T-helper 1 cell (primary cell): ENCODE data around the gene MAP2K7.
A peak's percentile ranks its signal among the peaks of the same experiment; 100 is the strongest.
"Not testable (repeated sequence)": the region's sequence is repeated elsewhere in the genome, so short reads cannot be mapped to it uniquely, and the experiment has no call there.

Experiments used
- DNase-seq, 5 donors: peaks; one replicate each; pipeline ENCODE4 v3.0.0-alpha.2; 2012 to 2020

The MAP2K7 gene

DNA sequence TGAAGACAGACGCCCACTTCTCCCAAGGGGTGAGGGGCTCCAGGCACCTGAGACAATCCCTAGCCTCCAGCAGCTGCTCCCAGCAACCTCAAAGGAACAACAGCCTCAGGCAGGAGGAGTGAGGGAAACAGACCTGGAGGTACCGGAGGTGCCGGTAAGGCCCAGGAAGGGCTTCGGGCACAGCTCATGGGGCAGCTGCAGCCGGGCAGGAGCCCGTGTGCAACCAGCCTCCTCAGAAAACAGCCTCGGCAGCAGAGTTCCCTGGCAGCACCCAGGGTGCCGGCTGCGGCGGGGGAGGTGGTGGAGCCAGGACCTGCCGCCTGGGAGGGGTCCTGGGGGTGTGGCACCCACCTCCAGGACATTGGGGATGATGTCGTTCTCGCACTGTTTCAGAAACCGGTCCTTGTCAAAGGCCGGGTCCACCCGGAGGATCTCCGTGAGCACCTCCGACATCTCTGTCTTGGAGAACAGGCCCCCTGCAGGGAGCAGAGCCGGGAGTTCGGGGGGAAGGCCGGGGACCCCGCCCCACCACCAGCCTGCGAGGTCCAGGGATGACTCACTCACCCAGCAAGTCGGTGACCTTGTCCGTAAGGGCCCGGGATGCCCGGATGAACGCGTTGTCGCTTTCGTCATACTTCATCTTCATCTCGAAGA is 28.7 kb downstream of the MAP2K7 start:
- DNase-seq: no peak

DNA sequence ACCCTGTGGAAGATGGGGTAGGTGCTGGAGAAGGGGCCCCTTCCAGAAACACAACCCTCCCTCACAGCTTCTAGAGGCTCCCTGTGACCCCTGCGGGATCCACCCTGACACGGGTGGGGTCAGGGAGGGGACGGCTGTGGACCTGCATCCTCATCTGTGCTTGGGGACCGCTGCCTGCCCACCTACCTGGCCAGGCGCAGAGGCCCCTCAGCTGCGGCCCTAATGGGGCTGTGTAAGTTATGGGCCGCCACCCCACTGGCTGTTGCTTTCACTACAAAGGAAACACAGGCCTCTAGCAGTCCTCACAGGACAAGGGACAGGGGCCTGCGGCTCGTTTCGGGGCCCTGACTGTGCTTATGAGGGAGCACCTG is 29.2 kb downstream of the MAP2K7 start:
- no peak for DNase-seq

DNA sequence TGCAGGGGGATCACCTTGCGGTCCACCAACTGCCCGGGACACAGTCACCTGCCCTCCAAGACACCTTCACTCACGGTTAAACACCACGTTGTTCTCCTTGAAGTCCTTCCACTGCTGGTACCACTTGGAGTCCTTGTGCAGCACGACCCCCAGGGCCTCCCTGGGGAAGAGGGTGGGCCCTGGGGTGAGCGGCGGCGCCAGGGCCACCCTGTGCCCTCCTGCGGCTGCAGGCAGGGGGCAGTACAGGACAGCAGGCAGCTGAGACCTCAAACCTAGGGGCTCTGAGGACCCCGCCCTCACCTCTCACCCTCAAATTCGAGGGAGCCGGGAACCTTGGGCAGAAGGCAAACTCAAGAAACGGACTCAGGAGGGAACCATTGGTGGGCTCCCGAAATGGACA is 29.7 kb downstream of the MAP2K7 start:
- DNase-seq: no peak

DNA sequence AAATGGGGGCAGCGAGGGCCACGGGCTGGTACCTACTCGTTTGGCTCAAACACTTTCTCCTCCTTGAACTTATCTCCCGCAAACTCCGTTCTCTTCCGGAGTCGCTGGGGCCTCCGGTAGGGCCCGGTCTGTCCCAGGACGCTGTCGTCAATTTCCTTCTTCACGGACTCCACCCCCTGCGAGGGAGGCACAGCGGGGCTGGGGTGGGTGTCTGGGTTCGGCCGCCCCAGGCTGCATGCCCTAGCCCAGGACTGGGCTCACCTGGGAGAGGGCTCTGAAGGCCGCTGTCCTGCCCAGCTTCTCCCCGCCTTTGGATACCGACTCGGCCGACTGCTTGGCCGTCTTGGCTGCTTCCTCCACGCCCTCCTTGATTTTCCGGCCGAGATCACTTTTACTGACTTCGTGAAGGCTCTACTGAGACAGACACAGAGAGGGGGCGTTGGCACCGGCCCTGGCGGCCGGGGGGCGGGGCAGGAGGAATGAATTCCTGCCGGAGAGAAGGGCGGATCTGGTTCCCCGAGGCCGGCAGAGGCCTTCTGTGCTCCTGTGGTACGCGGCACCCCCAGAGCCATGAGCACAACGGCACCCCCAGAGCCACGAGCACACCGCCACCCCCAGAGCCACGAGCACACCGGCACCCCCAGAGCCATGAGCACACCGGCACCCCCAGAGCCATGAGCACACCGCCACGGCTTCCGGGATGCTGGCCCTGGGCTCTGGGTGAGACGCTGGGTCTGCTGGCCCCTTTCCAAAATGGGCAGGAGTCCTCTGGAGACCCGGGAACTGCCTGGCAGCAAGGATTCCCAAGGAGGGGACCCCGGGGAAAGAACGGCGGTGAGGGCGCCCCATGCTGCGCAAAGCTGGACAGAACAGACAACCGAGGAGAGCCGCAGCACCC is 30.4 kb downstream of the MAP2K7 start:
- no peak for DNase-seq

DNA sequence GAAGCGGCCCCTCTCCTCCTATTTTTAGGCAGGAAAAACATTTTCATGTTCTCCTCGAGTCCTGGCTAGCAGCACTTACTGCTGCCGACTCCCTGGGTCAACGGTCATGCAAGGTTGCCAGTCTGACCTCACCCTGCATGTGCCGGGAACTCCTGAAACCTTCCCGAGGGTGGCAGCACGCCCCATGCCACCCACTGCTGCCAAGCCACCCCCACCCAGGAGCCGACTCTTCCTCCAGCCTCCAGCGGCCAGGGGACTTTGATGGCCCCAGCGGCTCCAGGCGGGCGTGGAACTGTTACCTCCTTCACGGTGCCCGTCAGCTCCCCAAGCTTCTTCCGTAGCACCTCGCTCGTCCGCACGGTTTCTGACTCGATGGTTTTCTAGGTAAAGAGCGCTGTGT is 31.1 kb downstream of the MAP2K7 start:
- DNase-seq: no peak

DNA sequence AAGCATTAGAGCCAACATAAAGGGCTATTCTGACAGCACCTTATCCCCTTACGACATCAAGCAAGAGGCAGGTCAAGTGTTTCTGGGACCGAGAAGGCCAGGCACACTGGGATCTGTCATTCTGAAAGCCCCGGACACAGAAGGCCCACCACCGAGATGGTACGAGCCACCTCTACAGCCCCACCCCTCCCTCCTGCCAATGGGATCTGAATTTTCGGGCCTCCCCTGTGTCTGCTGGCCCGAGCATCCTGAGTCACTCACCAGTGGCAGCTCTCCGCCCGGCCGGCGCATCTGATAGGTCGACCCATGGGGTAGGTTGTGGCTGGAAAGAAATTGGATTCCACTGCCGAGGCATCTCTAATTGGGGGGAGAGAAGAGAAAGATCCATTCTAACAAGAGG is 37.2 kb downstream of the MAP2K7 start:
- DNase-seq: no peak

DNA sequence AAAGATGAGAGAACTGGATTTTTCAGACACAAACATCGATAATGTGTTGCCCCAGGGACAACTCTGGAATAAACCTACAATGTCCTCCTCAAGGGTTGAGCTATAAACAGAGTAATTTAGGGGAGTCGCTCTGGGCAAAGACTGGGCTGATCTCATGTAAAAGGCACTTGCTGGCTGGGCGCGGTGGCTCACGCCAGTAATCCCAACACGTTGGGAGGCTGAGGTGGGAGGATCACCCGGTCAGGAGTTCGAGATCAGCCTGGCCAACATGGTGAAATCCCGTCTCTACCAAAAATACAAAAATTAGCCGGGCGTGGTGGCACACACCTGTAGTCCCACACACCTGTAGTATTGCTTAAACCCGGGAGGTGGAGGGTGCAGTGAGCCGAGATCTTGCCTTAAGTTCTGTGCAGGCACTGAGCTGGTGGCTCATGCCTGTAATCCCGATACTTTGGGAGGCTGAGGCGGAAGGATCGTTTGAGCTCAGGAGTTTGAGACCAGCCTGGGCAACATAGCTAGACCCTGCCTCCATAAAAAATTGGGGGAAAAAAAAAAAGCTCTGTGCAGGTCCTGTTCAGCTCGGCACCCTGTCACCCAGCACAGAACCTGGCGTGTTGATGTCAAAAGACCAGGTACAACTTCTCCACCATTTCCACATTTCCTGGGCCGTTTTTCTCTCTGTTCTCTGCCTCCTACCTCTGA is 38.4 kb downstream of the MAP2K7 start:
- DNase-seq: no peak

DNA sequence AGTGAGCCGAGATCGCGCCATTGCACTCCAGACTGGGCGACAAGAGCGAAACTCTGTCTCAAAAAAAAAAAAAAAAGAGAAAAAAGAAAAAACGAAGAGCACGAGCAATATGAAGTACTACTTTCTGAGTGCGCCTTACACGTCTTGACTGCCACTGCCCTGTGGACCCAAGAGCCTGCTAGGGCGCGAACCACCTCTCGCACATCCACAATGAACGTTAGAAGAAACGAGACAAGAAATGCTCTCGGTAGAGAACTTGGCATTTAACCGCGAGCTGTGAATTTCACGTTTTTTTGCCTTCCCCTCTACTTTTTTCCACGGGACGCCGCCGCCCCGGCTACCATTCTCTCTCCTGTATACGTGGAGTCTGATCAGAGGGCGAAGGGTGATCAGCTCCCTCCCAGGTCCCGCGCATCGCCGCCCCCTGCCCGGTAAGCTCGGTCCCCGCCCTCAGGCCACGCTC is 39.3 kb downstream of the MAP2K7 start:
- DNase-seq: no peak

DNA sequence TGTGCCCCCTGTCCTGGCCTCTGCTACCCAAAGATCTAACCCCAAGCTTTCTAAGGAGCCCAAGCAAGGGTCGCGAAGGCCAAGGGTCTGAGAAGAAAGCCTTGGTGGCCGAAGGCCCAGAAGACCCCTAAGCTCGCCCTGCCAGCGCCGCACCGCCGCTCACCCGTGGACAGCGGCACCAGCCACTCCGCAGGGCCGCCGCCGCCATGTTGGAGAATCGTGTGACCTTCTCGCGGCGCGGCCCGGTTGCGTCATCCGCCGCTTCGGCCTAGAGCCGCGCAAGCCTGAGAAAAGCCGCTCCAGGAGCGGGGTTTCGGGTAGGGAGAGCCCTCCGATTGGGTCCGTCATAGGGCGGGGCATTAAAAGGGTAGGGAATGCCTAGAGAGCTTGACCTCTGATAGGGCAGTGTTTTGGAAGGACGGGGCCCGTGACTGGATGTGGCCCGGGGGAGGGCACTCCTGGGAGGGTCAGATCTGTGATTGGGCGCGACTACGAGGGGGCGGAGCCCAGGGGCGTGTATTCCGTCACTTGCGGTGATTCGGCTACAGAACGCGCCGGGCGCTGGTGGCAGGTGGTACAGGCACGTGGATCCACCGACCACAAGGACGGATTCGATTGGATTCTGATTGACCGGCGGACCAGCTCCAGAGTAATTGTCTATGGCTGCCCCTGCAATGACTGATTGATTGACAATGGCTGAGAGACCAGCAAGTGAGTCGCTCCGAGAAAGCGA is 39.9 kb downstream of the MAP2K7 start, which contains the start of gene TIMM44:
TIMM44 (minus strand) TSS at position 223 of the 733 bp plus-strand sequence; CDS start at position 208, 15 bp downstream.
- DNase-seq: peak; percentile 96 to 99 (median 98)

DNA sequence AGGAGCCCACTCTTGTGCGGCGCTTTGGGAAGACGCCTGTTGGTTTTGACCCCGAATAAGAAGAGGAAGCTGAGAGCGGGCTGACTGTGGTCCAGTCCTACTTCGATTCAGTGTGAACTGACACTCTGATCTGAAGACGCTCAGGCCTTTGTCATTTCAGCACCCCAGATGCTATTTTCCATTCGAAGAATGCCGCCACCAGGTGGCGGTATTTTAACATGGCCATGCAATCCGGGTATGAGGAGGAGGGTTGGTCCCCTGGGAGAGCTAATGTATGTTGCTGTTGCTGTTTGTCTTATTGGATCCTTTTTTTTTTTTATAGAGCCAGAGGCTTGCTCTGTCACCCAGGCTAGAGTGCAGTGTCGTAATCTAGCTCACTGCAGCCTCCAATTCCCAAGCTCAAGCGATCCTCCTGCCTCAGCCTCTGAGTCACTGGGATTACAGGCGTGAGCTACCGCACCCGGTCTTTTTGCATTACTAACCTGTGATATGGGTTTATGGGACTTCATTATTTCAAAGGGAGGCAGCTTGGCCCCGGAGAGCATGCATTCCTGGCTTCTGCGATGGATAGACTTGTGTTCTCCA is 40.6 kb downstream of the MAP2K7 start:
- DNase-seq: peak; percentile 62 to 86 (median 75)

DNA sequence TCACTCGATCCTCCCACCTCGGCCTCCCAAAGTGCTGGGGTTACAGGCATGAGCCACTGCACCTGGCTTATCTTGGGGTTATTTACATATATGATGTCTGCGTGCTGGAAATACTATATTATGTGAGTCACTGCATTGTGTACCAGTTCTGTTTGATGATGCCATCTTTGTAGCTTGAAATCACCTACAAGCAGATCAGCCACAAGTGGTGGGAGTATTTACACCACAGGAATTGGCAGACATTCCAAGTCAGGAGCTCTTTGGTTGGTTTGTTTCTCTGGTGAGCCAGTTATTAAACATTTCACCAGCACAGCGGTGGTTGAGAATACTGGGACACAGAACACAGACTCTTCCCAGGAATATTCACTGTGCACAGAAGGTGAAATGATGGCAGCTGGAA is 44.3 kb downstream of the MAP2K7 start:
- DNase-seq: no peak

DNA sequence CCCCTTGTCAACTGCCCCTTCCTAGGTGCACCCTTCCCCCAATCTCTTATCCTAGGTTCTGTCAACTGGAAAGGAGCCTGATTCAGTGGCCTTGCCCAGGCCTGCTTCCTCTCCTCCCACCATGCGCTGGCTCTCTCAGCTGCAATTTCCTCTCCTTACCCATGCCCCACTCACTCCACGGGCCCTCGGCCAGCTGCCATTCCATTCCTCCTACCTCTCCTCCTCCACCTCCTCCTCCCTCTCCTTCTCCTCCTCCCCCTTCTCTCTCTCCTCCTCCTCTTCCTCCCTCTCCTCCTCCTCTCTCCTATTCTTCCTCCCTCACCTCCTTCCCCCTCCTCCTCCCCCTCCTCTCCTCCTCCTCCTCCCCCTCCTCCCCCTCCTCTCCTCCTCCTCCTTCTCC is 49.4 kb downstream of the MAP2K7 start:
- no peak for DNase-seq

DNA sequence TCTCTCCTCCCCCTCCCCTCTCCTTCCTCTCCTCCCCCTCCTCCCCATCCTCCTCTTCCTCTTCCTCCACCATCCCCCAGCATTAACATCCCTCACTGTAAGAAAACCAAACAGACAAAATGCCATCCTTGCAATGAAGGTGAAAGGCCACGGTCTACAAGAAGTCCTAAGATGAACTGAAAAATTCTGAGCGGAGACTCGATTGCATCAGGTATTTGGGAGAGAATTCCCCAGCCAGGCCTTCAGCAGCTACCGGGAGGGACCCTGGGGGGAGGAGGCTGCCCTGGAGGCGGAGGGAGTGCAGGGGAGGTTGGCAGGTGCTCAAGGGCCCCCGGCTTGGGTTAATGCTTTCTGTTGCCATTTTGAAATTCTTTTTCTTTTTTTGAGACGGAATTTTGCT is 49.9 kb downstream of the MAP2K7 start:
- no peak for DNase-seq

DNA sequence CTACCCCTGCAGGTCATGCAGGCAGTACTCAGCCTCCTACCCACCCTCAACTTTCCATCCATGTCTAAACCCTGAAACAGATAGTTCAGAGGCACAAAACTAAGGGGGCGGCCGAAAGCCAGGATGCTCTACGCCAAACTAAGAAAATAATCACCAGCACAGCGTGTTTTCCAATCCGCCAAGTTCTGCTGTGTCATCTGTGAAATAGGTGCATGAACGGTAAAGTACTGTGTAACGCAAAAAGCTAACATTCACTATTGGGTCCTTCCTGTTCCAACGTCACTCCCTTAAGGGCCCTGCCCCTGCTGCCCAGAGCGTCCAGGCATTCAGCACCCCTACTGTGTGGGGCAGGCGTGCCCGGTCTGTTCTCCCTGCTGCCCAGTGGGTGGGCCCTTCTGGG is 52.0 kb downstream of the MAP2K7 start:
- DNase-seq: no peak

DNA sequence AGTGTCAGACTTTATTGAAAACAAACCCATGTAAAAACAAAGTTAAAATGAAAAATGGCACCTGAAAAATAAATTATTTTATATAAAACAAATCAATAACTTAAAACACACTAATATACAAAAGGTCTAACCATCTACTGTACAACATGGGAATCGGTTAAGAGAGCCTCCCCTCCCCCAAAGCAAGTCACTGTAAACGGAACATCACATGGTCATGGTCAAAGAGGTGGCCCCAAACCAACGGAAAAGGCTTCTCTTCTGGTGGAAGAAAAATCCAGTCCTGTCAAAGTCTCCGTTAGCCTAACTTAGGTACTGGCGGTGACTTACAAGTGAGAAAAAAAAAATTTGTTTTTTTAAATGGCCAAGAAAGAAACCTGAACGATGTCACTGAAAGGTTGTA is 55.5 kb downstream of the MAP2K7 start:
- no peak for DNase-seq

DNA sequence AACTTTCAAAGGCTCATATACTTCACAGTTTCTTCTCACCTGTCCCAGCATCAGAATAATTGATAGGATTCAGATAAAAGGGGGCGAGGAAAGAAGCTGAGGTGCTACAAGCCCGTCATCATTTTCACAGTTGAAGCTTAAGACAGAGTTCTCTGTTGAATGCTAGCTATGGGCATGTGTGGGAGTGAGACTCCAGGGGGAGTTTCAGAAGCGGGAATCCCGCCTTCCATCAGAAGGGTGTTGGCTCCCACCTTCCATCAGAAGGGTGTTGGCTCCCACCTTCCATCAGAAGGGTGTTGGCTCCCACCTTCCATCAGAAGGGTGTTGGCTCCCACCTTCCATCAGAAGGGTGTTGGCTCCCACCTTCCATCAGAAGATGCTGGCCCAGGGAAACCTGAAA is 57.4 kb downstream of the MAP2K7 start:
- DNase-seq: not testable (repeated sequence)

DNA sequence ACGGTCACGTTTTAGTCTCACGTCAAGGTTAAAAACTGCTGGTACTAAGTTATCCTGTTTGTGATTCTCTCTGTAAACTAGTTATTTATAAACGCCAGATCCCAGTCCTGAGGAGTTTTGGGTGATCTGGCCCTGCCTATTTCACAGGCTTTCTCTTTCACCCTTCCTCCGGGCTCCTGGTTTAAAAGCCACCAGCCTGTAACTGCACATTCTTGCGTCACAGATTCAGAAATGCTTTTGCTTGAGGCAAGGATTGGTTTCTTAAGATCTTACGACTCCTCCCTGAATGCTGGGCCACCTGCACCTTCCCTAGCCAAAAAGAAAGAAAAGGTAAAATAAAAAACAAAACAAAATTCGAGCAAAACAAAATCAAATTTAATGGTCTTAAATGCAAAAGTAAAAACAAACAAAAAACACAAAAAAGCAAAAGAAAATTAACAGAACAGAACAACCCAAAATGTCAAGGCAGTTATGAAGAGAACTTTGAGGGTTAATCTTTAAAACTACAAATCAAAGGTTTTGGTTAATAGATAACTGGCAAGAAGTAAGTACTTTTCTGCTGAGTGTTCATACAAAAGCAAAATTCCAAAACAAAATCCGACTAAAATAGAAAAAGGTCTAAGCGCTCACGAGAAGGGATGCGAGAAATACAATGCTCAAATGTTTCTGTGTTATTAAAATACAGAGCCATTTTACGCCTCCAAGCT is 58.4 kb downstream of the MAP2K7 start:
- no peak for DNase-seq

DNA sequence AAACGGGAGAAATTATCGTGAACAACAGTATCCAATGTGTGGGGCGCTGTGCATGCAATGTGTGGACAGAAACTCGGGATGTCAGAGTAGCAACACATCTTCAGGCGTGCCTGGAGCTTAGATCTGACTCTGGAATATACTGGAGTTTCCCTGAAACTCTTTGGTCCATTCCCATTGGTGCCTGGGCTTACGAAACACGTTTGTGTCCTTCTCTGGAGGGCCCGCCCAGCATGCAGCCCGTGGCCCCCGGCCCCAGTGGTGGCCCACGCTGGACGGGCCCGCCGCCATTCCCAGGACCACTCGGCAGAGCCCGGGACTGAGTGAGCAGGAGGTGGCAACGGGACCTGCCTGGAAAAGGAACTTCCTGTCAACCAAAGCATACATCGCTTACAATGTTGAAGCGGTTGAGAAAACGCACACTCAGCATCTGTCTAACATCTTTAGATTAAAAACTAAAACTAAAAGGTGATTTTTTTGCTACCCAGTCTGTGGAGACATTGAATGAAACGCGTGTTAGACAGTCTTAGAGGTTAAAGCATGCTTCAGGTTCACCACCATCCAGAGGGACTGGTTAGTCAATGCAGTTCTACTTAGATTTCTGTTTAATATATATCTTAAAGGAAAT is 59.1 kb downstream of the MAP2K7 start:
- no peak for DNase-seq

DNA sequence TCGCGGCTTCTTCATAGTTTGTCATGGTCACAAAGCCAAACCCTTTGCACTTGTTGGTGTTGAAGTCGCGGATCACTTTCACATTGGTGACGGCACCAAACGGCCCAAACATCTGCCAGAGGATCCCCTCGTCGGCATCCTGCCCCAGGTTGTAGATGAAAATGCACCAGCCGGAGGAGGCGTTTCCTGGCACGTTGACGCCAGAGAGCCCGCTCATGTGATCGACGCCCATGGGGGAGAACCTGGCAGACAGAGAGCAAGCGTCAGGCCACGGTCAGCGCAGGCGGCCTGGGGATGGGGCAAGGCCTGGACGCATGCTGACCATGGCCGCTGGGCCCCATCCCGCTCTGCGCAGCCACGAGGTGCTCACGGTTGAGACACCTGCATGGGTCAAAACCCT is 59.9 kb downstream of the MAP2K7 start:
- DNase-seq: no peak
